ENCODE data around the gene USP5. TPM values are rescaled to one million over a fixed set of nuclear protein-coding genes. Genes with fewer than 3 reads are reported as not detected.

Gene USP5
- total RNA-seq, 1 experiment from 2014 or later: 230 TPM

GRCh38 chr12:6825398-6826124, 26.4 kb upstream of the USP5 start:
- peak; percentile 87 to 93 for DNase-seq
- H3K9me3 Mint-ChIP-seq (ENCODE audit: unreplicated experiment): no peaks in the 10 kb centered on the region
- H3K27me3 ChIP-seq (replicated peaks; ENCODE audit: control insufficient read depth, insufficient read depth, low read length): no peaks in the 10 kb centered on the region; the same call in 1 of the 2 replicates
- H3K36me3 ChIP-seq (ENCODE audit: control insufficient read depth, insufficient read depth, low read length): no peaks in the 10 kb centered on the region
- peaks cover 8% of the 10 kb centered on the region for H3K36me3 Mint-ChIP-seq (ENCODE audit: insufficient read depth, unreplicated experiment)
- no peaks in the 10 kb centered on the region for H3K9me3 ChIP-seq
- no peak overlapping the region for H3K27ac Mint-ChIP-seq (ENCODE audit: unreplicated experiment)
- intact Hi-C loops (cut with micrococcal nuclease; ENCODE audit: unreplicated experiment): loop anchor here (1.0 to 5.0 kb wide), 5 partner anchors 46 to 253 kb away; partner anchors contain the start of gene MLF2
- TF ChIP-seq, protein P1, sequence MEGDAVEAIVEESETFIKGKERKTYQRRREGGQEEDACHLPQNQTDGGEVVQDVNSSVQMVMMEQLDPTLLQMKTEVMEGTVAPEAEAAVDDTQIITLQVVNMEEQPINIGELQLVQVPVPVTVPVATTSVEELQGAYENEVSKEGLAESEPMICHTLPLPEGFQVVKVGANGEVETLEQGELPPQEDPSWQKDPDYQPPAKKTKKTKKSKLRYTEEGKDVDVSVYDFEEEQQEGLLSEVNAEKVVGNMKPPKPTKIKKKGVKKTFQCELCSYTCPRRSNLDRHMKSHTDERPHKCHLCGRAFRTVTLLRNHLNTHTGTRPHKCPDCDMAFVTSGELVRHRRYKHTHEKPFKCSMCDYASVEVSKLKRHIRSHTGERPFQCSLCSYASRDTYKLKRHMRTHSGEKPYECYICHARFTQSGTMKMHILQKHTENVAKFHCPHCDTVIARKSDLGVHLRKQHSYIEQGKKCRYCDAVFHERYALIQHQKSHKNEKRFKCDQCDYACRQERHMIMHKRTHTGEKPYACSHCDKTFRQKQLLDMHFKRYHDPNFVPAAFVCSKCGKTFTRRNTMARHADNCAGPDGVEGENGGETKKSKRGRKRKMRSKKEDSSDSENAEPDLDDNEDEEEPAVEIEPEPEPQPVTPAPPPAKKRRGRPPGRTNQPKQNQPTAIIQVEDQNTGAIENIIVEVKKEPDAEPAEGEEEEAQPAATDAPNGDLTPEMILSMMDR (IDR thresholded peaks at IDR 0.05; ENCODE audit: insufficient read depth in 1 of 2, low read depth in 1 of 2, low read length in 1 of 2, severe bottlenecking in 1 of 2, unreplicated experiment in 1 of 2): peak; percentile 97 to 98
- POLR2A ChIA-PET: interaction anchor here (1.4 kb wide), 1 partner anchor 73 kb away, joined by 5 read pairs; the partner anchor contains the start of gene MLF2
- peaks cover 14% of the 10 kb centered on the region for H3K4me1 Mint-ChIP-seq (ENCODE audit: low read depth, unreplicated experiment)
- no peak overlapping the region for H3K4me3 Mint-ChIP-seq (ENCODE audit: unreplicated experiment)
- no TSS peak for BruUV-seq (replicated peaks)
- H3K4me1 ChIP-seq: peaks cover 23% of the 10 kb centered on the region
- H3K27me3 Mint-ChIP-seq (ENCODE audit: insufficient read depth, unreplicated experiment): peaks cover 26% of the 10 kb centered on the region
- no peak overlapping the region for H3K4me3 ChIP-seq (ENCODE audit: low read depth, low read length)
- CTCF ChIA-PET: interaction anchor here (0.5 to 2.2 kb wide), 4 partner anchors 23 to 72 kb away, joined by 3 to 16 read pairs (median 6); partner anchors contain the start of gene MLF2

GRCh38 chr12:6826125-6826733, 25.7 kb upstream of the USP5 start:
- no peaks in the 10 kb centered on the region for H3K9me3 ChIP-seq

More at GRCh38 chr12:6826125-6826733, 25.7 kb upstream of the USP5 start:
- Mint-ChIP-seq H3K9me3 (ENCODE audit: unreplicated experiment) (no peaks in the 10 kb centered on the region), H3K4me3 (ENCODE audit: unreplicated experiment) (no peak overlapping the region), H3K27ac (ENCODE audit: unreplicated experiment) (no peak overlapping the region), H3K36me3 (ENCODE audit: insufficient read depth, unreplicated experiment) (peaks cover 11% of the 10 kb centered on the region), H3K4me1 (ENCODE audit: low read depth, unreplicated experiment) (peaks cover 14% of the 10 kb centered on the region), H3K27me3 (ENCODE audit: insufficient read depth, unreplicated experiment) (peaks cover 26% of the 10 kb centered on the region)
- no peak for DNase-seq
- CTCF ChIA-PET: interaction anchor here (1.2 to 2.2 kb wide), 3 partner anchors 9 to 59 kb away, joined by 3 to 7 read pairs (median 4); no protein-coding TSS in a partner anchor
- intact Hi-C loops (cut with micrococcal nuclease; ENCODE audit: unreplicated experiment): loop anchor here (5.0 kb wide), 2 partner anchors 209 to 254 kb away; no protein-coding TSS in a partner anchor
- POLR2A ChIA-PET: no interaction called here
- TF ChIP-seq, protein P1 (IDR thresholded peaks at IDR 0.05; ENCODE audit: insufficient read depth in 1 of 2, low read depth in 1 of 2, low read length in 1 of 2, severe bottlenecking in 1 of 2, unreplicated experiment in 1 of 2): no peak
- H3K4me1 ChIP-seq: peaks cover 23% of the 10 kb centered on the region
- no peaks in the 10 kb centered on the region; the same call in 1 of the 2 replicates for H3K27me3 ChIP-seq (replicated peaks; ENCODE audit: control insufficient read depth, insufficient read depth, low read length)
- no peak overlapping the region for H3K4me3 ChIP-seq (ENCODE audit: low read depth, low read length)
- H3K36me3 ChIP-seq (ENCODE audit: control insufficient read depth, insufficient read depth, low read length): no peaks in the 10 kb centered on the region
- BruUV-seq (replicated peaks): no TSS peak

Measured in Caco-2 (cell line).